HG03135 (cell line): ENCODE data around the gene CACNA2D4.

Experiments used
- ATAC-seq: cut with Tn5 transposase; IDR thresholded peaks from one replicate; pipeline ENCODE4 v1.9.1; 2021; ENCODE audit warnings: mild to moderate bottlenecking, moderate library complexity; ENCODE audit not compliant: unreplicated experiment

The CACNA2D4 gene

GRCh38 chr12:1888923-1889322 lies 29.5 kb downstream of the CACNA2D4 start:
- no peak for ATAC-seq

- no peak for ATAC-seq
Observed at GRCh38 chr12:1886396-1887008, 31.9 kb downstream of the CACNA2D4 start.

GRCh38 chr12:1885599-1886245 lies 32.7 kb downstream of the CACNA2D4 start:
- ATAC-seq, result no peak

- no peak for ATAC-seq
Observed at GRCh38 chr12:1885082-1885596, 33.3 kb downstream of the CACNA2D4 start.

DNA sequence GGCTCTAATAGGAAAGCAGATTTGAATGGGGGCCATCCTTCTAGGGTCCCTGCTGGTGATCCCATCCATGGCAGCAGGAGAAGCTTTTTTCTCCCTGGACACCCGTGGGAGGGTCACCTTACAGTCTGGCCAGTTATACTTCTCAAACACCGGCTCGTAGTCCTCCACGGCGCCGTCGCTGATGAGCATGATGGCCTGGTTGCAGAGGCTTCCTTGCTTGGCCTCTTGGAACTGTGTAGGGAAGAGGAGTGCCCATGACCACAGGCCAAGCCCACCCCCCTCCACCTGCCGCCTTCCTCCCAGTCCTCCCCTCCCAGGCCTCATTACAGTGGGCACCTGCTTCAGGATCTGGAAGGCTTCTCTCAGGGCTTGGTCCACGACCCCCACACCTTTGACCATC lies 33.8 kb downstream of the CACNA2D4 start:
- no peak for ATAC-seq

DNA sequence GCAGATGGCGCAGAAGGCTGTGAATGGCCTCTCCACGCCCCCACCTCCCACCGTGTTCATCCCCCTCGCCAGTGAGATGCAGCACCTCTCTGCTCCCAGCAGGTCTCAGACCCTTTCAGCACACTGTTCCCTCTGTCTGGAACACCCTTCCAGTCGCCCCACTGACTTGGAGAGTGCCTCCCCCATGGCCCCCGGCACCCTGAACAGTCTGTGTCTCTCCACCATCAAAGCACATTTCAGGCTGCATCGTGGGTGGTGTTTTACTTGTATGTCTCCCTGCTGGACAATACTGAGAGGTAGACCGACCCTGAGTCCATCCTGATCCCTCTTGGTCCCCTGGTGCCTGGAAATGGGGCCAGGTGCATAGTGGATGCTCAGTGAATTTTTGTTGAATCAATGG lies 34.9 kb downstream of the CACNA2D4 start:
- no peak for ATAC-seq

GRCh38 chr12:1882850-1883470 lies 35.5 kb downstream of the CACNA2D4 start:
- ATAC-seq, result no peak

- no peak for ATAC-seq
Observed at GRCh38 chr12:1882405-1882804, 36.0 kb downstream of the CACNA2D4 start.

GRCh38 chr12:1881936-1882335 lies 36.5 kb downstream of the CACNA2D4 start:
- ATAC-seq, result no peak

GRCh38 chr12:1881301-1881700 lies 37.2 kb downstream of the CACNA2D4 start:
- ATAC-seq, result no peak

DNA sequence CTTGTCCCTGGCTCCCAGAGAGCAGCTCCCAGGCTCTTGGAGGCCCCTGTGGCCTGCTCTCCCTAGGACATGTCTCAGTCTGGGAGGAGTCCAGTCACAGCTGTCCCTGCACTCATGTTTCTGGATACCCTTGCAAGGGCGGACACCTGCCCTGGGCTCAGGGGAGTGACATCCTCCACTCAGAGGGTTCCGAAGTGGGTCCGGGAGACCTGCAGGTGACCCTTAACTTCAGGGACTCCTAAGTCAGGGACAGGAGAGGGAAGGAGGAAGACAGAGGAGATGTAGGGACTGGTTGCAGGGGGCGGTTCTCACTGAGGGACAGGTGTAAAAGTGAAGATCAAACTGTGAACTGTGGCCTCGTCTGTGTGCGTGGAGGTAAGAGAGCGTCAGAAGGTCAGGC lies 37.6 kb downstream of the CACNA2D4 start:
- ATAC-seq, result no peak

DNA sequence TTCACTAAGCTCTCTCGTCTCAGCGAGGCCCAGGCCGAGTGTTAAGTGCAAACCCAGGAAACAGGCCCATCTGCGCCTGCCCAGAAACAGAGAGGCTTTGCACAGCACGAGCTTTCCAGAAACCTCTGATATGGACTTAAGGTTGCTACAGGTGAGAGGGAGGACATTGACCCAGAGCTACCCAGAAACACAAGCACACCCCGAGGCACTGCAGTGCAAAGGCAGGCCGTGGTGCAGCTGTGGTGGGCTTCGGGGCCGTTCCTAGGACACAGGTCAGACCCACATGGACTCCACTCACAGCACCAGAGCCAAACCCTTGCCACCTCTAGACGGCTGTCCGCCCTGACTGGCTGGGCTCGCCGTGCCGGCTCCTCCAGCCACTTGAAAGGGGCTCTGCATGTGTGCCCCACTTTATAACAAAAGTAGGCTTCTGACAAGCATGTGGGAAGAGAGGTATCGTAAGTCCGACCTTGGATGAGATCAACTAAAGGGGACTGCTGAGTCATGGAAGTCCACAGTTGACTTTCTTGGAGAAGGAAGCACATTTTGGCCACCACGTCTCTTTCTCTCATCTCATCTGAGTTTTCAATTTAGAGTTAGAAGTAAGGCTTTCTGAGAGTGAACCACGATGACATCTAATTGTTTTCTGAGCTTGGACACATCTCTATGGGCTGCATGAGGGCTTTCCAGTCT lies 38.2 kb downstream of the CACNA2D4 start:
- ATAC-seq, result no peak

DNA sequence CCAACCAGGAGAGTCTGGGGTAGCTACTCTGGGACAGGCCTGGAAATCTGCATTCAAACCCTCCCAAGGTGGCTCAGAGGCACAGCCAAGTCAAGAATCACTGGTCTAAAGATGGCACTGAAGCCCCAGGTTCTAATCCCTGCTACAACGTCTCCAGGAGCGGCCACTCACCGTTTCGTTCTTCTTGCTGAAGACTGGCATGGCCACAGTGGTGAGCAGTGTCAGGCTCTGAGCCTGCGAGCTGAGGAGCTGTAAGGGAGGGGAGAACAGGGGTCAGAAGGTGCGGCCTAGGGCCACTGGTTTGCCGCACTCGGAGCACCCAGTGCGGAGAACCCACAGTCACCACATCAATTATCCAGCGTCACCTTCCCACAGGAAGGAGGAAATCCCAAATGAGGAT lies 38.8 kb downstream of the CACNA2D4 start:
- ATAC-seq, result no peak

- no peak for ATAC-seq
Observed at GRCh38 chr12:1878695-1879094, 39.8 kb downstream of the CACNA2D4 start.

DNA sequence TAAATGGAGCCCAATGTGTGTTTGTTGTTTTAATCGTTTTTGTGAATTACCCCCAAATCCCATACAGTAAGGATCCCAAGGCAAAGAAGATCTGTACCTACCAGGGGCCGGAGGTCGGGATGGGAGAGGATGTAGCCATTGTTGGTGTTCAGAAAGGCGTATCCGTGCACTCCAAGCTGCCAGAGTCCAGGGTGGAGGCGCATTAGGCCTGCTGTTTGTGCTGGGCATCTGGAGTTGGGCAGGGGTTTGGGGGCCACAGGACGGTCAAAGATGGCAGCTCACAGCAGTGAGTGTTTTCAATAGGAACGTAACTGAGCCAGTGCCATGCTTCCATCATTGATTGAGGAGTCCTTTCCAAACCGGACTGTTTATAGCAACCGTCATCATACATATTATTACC lies 40.2 kb downstream of the CACNA2D4 start:
- no peak for ATAC-seq

- ATAC-seq, result no peak
Observed at GRCh38 chr12:1877169-1877878, 41.1 kb downstream of the CACNA2D4 start.

GRCh38 chr12:1876086-1876485 lies 42.4 kb downstream of the CACNA2D4 start:
- no peak for ATAC-seq

DNA sequence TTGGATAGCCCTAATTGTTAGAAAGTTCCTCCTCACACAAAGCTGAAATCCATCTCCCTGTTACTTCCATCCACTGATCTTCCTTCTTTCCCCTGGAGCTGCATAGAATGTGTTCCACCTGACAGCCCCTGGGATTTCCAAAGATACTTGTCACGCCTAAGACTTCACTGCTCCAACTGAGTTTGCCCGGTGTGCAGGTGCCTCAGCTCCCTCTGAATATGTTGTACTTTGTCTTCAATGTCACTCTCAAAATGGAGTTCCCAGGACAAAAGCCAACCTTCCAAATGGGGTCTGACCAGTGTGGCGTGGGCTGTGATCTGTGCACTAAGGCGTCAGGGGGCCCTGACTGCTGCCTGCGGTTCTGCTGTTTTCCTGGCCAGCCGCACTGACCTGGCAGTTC lies 42.8 kb downstream of the CACNA2D4 start:
- no peak for ATAC-seq

GRCh38 chr12:1873531-1874510 lies 44.6 kb downstream of the CACNA2D4 start:
- ATAC-seq, result no peak

GRCh38 chr12:1872448-1872847 lies 46.0 kb downstream of the CACNA2D4 start:
- no peak for ATAC-seq
